Panc1 (cell line): ENCODE measurements around the gene CYRIA. TPM values are rescaled to one million over a fixed set of nuclear protein-coding genes. Genes with fewer than 3 reads are reported as not detected.

Experiments used
- ATAC-seq: fragments of 200-7000 bp; cut with Tn5 transposase; 2 replicates; pipeline ENCODE4 v1.9.1; 2020; ENCODE audit warnings: mild to moderate bottlenecking, moderate library complexity
- BruUV-seq: library from RNA; stranded (reverse); fragments of 400-500 nt; replicated peaks from 2 replicates; lab custom pipeline; 2021; lab: Mats Ljungman, UMichigan
- CTCF ChIA-PET: fragments of 300-600 bp; sonication (Branson Sonifier 250); formaldehyde crosslinking; loops from one replicate; lab custom pipeline; 2022; ENCODE audit warnings: antibody characterized with exemption; lab: Charles Lee
- POLR2A ChIA-PET: fragments of 300-600 bp; sonication (Branson Sonifier 250); formaldehyde crosslinking; loops from one replicate; lab custom pipeline; 2022; ENCODE audit warnings: antibody characterized with exemption; lab: Charles Lee
- DNase-seq: peaks from one replicate; pipeline ENCODE4 v3.0.0-alpha.2; 2010; ENCODE audit warnings: low read depth, low spot score
- H3K27ac ChIP-seq: 2 replicates; pipeline ENCODE4 v1.5.1; 2011; ENCODE audit warnings: mild to moderate bottlenecking, low read length, inconsistent platforms
- H3K27me3 ChIP-seq: fragments of 200-500 bp; sonication (Bioruptor generic); 2 replicates; pipeline ENCODE4 v1.6.0; 2014; ENCODE audit warnings: low read length, inconsistent platforms; ENCODE audit not compliant: control insufficient read depth, insufficient read depth
- H3K36me3 ChIP-seq: fragments of 200-500 bp; sonication (Bioruptor generic); 2 replicates; pipeline ENCODE4 v1.5.1; 2014; ENCODE audit warnings: inconsistent platforms, mild to moderate bottlenecking, low read length, moderate library complexity; ENCODE audit not compliant: control insufficient read depth, insufficient read depth
- H3K4me1 ChIP-seq: 2 replicates; pipeline ENCODE4 v1.5.1; 2011; ENCODE audit warnings: inconsistent platforms, mild to moderate bottlenecking, low read length, moderate library complexity; ENCODE audit not compliant: control insufficient read depth, insufficient read depth
- H3K4me3 ChIP-seq, 2 experiments: 2 replicates each; pipeline ENCODE4 v1.5.1; 2011 to 2012; ENCODE audit warnings: low read depth in 2 of 2, low read length in 2 of 2, mild to moderate bottlenecking in 2 of 2, inconsistent platforms in 1 of 2, moderate library complexity in 1 of 2
- H3K9me3 ChIP-seq: fragments of 200-500 bp; sonication (Bioruptor generic); 2 replicates; pipeline ENCODE4 v1.5.1; 2014; ENCODE audit warnings: low read depth, mild to moderate bottlenecking, inconsistent platforms, low read length, moderate library complexity; ENCODE audit not compliant: control insufficient read depth, insufficient read depth
- POLR2AphosphoS5 ChIP-seq: IDR thresholded peaks from 2 replicates; pipeline ENCODE4 v1.6.1; 2012; ENCODE audit warnings: mild to moderate bottlenecking, low read depth, low read length, moderate library complexity
- SIN3A ChIP-seq: IDR thresholded peaks from 2 replicates; pipeline ENCODE4 v1.6.1; 2012; ENCODE audit warnings: low read depth, mild to moderate bottlenecking, low read length, moderate library complexity, borderline replicate concordance; ENCODE audit not compliant: insufficient read depth
- TCF7L2 ChIP-seq: IDR thresholded peaks from 2 replicates; pipeline ENCODE4 v1.6.1; 2011; ENCODE audit warnings: mild to moderate bottlenecking, low read depth, low read length, inconsistent platforms
- in situ Hi-C: cut with HindIII; loops from 2 replicates; pipeline ENCODE4 v1.10.0; 2016; ENCODE audit warnings: low sequenced_read_pairs, low pct_unique_long_range_greater_than_20kb
- intact Hi-C: fragments of 100-400 bp; cut with micrococcal nuclease; formaldehyde crosslinking; loops from one replicate; pipeline ENCODE4 v1.10.0; 2022; ENCODE audit not compliant: unreplicated experiment
- total RNA-seq: library from RNA; stranded (reverse); gene quantifications from one replicate; pipeline ENCODE4 v1.2.1, GENCODE V29; 2021; ENCODE audit not compliant: unreplicated experiment
- TF ChIP-seq, protein P1 (sequence below): fragments of 450-650 bp; IDR thresholded peaks from 2 replicates; pipeline ENCODE4 v1.5.1; 2017; ENCODE audit warnings: mild to moderate bottlenecking
- TF ChIP-seq, protein P2 (sequence below), 2 experiments: IDR thresholded peaks; 2 replicates each; pipeline ENCODE4 v1.6.1; 2011 to 2012; ENCODE audit warnings: low read depth in 2 of 2, control low read depth in 1 of 2, low read length in 1 of 2, mild to moderate bottlenecking in 1 of 2, moderate library complexity in 1 of 2; ENCODE audit not compliant: insufficient read depth in 1 of 2

The CYRIA gene
- total RNA-seq, 1 experiment from 2014 or later = 0.13 TPM

DNA sequence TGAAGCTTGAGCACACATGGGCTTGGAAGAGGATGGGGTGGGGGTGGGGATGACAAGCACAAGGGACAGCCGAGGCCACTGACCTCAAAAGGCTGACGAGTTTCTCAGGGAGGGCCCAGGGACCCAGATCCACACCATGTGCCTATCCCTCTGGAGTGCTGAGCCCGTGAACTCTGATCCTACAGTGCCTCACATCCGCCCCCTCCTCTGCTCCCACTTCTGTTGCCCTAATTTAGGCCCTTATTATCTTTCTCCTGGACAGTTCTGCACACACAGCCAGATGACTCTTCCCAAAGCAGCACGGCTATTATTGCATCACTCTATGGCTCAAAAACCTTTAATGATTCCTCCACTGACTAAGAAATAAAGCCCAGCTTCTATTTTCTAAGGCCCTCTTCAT, 24.8 kb downstream of the CYRIA start:
- DNase-seq (no peak), ATAC-seq (no peak)
- H3K4me1 ChIP-seq = no peaks in the 10 kb centered on the region
- no peak overlapping the region for H3K4me3 ChIP-seq
- no peaks in the 10 kb centered on the region for H3K9me3 ChIP-seq
- TF ChIP-seq, protein P1, sequence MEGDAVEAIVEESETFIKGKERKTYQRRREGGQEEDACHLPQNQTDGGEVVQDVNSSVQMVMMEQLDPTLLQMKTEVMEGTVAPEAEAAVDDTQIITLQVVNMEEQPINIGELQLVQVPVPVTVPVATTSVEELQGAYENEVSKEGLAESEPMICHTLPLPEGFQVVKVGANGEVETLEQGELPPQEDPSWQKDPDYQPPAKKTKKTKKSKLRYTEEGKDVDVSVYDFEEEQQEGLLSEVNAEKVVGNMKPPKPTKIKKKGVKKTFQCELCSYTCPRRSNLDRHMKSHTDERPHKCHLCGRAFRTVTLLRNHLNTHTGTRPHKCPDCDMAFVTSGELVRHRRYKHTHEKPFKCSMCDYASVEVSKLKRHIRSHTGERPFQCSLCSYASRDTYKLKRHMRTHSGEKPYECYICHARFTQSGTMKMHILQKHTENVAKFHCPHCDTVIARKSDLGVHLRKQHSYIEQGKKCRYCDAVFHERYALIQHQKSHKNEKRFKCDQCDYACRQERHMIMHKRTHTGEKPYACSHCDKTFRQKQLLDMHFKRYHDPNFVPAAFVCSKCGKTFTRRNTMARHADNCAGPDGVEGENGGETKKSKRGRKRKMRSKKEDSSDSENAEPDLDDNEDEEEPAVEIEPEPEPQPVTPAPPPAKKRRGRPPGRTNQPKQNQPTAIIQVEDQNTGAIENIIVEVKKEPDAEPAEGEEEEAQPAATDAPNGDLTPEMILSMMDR = no peak
- TF ChIP-seq SIN3A (no peak), POLR2AphosphoS5 (no peak), TCF7L2 (no peak)
- TF ChIP-seq, protein P2, sequence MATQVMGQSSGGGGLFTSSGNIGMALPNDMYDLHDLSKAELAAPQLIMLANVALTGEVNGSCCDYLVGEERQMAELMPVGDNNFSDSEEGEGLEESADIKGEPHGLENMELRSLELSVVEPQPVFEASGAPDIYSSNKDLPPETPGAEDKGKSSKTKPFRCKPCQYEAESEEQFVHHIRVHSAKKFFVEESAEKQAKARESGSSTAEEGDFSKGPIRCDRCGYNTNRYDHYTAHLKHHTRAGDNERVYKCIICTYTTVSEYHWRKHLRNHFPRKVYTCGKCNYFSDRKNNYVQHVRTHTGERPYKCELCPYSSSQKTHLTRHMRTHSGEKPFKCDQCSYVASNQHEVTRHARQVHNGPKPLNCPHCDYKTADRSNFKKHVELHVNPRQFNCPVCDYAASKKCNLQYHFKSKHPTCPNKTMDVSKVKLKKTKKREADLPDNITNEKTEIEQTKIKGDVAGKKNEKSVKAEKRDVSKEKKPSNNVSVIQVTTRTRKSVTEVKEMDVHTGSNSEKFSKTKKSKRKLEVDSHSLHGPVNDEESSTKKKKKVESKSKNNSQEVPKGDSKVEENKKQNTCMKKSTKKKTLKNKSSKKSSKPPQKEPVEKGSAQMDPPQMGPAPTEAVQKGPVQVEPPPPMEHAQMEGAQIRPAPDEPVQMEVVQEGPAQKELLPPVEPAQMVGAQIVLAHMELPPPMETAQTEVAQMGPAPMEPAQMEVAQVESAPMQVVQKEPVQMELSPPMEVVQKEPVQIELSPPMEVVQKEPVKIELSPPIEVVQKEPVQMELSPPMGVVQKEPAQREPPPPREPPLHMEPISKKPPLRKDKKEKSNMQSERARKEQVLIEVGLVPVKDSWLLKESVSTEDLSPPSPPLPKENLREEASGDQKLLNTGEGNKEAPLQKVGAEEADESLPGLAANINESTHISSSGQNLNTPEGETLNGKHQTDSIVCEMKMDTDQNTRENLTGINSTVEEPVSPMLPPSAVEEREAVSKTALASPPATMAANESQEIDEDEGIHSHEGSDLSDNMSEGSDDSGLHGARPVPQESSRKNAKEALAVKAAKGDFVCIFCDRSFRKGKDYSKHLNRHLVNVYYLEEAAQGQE (IDR thresholded peaks at IDR 0.05; ENCODE audit: insufficient read depth in 1 of 2, low read depth in 2 of 2, low read length in 1 of 2) = no peak
- no peaks in the 10 kb centered on the region for H3K36me3 ChIP-seq
- intact Hi-C loops (no loop called here), in situ Hi-C loops (no loop called here)
- CTCF ChIA-PET = no interaction called here
- no peaks in the 10 kb centered on the region for H3K27me3 ChIP-seq
- no peak overlapping the region for H3K27ac ChIP-seq
- no TSS peak for BruUV-seq
- POLR2A ChIA-PET = no interaction called here

DNA sequence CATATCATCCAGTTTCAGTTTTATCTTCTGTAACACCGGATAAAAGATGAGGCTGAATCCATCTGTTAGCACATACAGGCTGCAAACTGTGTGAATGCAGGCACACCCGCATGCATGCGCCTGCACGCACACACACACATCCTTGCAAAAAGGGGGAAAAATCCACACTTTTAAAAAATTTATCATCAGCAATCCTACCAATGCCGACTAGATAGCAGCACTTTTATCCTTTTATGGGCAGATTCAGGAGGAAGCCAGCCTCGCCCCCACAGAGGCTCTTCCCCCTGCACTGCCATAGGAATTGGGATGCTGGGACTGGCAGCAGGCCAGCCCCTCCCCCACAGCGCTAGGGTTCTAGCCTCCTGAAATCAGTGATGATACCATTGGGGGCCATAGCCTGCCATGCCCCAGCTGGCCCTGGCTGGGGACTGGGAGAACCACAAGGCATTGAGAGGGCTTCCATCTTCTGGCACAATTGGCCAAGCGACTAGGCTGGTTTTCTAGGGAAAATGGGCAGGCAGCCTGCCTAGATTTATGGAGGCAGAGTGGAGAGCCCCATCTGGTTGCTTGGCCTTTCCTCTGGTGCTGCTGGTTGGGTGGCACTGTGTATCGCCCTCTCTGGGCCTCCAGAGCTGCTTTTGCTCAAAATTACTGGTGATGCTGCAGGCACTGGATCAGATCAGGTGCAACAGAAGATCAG, 25.5 kb downstream of the CYRIA start:
- POLR2A ChIA-PET = no interaction called here
- TF ChIP-seq, protein P2 (IDR thresholded peaks at IDR 0.05; ENCODE audit: insufficient read depth in 1 of 2, low read depth in 2 of 2, low read length in 1 of 2) = no peak
- TF ChIP-seq SIN3A (no peak), TCF7L2 (no peak), POLR2AphosphoS5 (no peak)
- TF ChIP-seq, protein P1 = no peak
- Histone ChIP-seq H3K36me3 (no peaks in the 10 kb centered on the region), H3K4me3 (no peak overlapping the region), H3K27ac (no peak overlapping the region), H3K9me3 (no peaks in the 10 kb centered on the region), H3K27me3 (no peaks in the 10 kb centered on the region), H3K4me1 (no peaks in the 10 kb centered on the region)
- ATAC-seq (no peak), DNase-seq (no peak)
- intact Hi-C loops (no loop called here), in situ Hi-C loops (no loop called here)
- CTCF ChIA-PET = no interaction called here
- BruUV-seq = no TSS peak
